ENCODE data around the gene ALDH1B1. TPM values are rescaled to one million over a fixed set of nuclear protein-coding genes. Genes with fewer than 3 reads are reported as not detected.

ALDH1B1 gene
- total RNA-seq, 4 donors from 2014 or later = 2.2 to 4.3 (median 3.4) TPM

- no peak overlapping the region for H3K4me3 ChIP-seq
- H3K27ac ChIP-seq = no peak overlapping the region
- no peaks in the 10 kb centered on the region for H3K27me3 ChIP-seq
- WGBS = 38% methylated on average over 21 of the region's 21 CpGs
- DNase-seq (ENCODE audit: low spot score in 2 of 2) = peak; percentile 48 to 61
- H3K9me3 ChIP-seq = no peaks in the 10 kb centered on the region
- no peaks in the 10 kb centered on the region for H3K36me3 ChIP-seq
- TF ChIP-seq CTCF (IDR thresholded peaks at IDR 0.05) = peak; percentile 35 to 48
- TF ChIP-seq EP300 (IDR thresholded peaks at IDR 0.05) = no peak
- TF ChIP-seq POLR2A (IDR thresholded peaks at IDR 0.05) = no peak
- H3K4me1 ChIP-seq = peaks cover 3% of the 10 kb centered on the region
These were observed 29.5 kb upstream of the ALDH1B1 start for GRCh38 chr9:38362852-38363588.

- Histone ChIP-seq H3K27ac (no peak overlapping the region), H3K4me1 (peaks cover 3% of the 10 kb centered on the region), H3K4me3 (no peak overlapping the region), H3K27me3 (no peaks in the 10 kb centered on the region), H3K36me3 (no peaks in the 10 kb centered on the region), H3K9me3 (no peaks in the 10 kb centered on the region)
- peak in 1 of 2 donors; percentile 58 for DNase-seq (ENCODE audit: low spot score in 2 of 2)
- WGBS = 85% methylated on average over 5 of the region's 5 CpGs
- TF ChIP-seq CTCF (IDR thresholded peaks at IDR 0.05) = no peak
- no peak for TF ChIP-seq POLR2AphosphoS5 (IDR thresholded peaks at IDR 0.05)
- no peak for TF ChIP-seq POLR2A (IDR thresholded peaks at IDR 0.05)
These were observed 28.9 kb upstream of the ALDH1B1 start for GRCh38 chr9:38363589-38363925.

- no peaks in the 10 kb centered on the region for H3K9me3 ChIP-seq
- H3K36me3 ChIP-seq = no peaks in the 10 kb centered on the region
- TF ChIP-seq POLR2AphosphoS5 (IDR thresholded peaks at IDR 0.05) (no peak), EP300 (IDR thresholded peaks at IDR 0.05) (no peak), CTCF (IDR thresholded peaks at IDR 0.05) (no peak), POLR2A (IDR thresholded peaks at IDR 0.05) (no peak)
- H3K27me3 ChIP-seq = no peaks in the 10 kb centered on the region
- H3K4me3 ChIP-seq = no peak overlapping the region
- no peak overlapping the region for H3K27ac ChIP-seq
- H3K4me1 ChIP-seq = peaks cover 3% of the 10 kb centered on the region
- DNase-seq (ENCODE audit: low spot score in 2 of 2) = no peak
These were observed 24.6 kb upstream of the ALDH1B1 start for GRCh38 chr9:38367898-38368297.

GRCh38 chr9:38368731-38369130 lies 23.8 kb upstream of the ALDH1B1 start:
- H3K27ac ChIP-seq = no peak overlapping the region
- 67% methylated on average over 2 of the region's 2 CpGs for WGBS
- no peak for DNase-seq (ENCODE audit: low spot score in 2 of 2)
- TF ChIP-seq CTCF (IDR thresholded peaks at IDR 0.05) = no peak
- TF ChIP-seq POLR2AphosphoS5 (IDR thresholded peaks at IDR 0.05) = no peak
- no peak for TF ChIP-seq EP300 (IDR thresholded peaks at IDR 0.05)
- TF ChIP-seq POLR2A (IDR thresholded peaks at IDR 0.05) = no peak
- no peaks in the 10 kb centered on the region for H3K27me3 ChIP-seq
- no peaks in the 10 kb centered on the region for H3K4me1 ChIP-seq
- H3K4me3 ChIP-seq = no peak overlapping the region
- no peaks in the 10 kb centered on the region for H3K9me3 ChIP-seq
- no peaks in the 10 kb centered on the region for H3K36me3 ChIP-seq

GRCh38 chr9:38370176-38370575 lies 22.3 kb upstream of the ALDH1B1 start:
- no peak for TF ChIP-seq POLR2A (IDR thresholded peaks at IDR 0.05)
- TF ChIP-seq EP300 (IDR thresholded peaks at IDR 0.05) = no peak
- no peak for TF ChIP-seq CTCF (IDR thresholded peaks at IDR 0.05)
- TF ChIP-seq POLR2AphosphoS5 (IDR thresholded peaks at IDR 0.05) = no peak
- no peaks in the 10 kb centered on the region for H3K9me3 ChIP-seq
- 54% methylated on average over 4 of the region's 4 CpGs for WGBS
- no peaks in the 10 kb centered on the region for H3K27me3 ChIP-seq
- H3K4me3 ChIP-seq = no peak overlapping the region
- no peaks in the 10 kb centered on the region for H3K4me1 ChIP-seq
- H3K27ac ChIP-seq = no peak overlapping the region
- peak; percentile 31 to 52 for DNase-seq (ENCODE audit: low spot score in 2 of 2)
- no peaks in the 10 kb centered on the region for H3K36me3 ChIP-seq

All from suprapubic skin (tissue), 4 donors.